DOHH2 (cell line): ENCODE data around the gene DIS3L2.

ENCODE experiments used
- CTCF ChIP-seq: fragments of 200-600 bp; sonication (generic); IDR thresholded peaks from one replicate; pipeline ENCODE4 v1.5.1; 2014; ENCODE audit warnings: antibody characterized with exemption, mild to moderate bottlenecking, low read depth, low read length; ENCODE audit not compliant: poor library complexity, severe bottlenecking
- EZH2phosphoT487 ChIP-seq: fragments of 200-600 bp; sonication (generic); IDR thresholded peaks from 2 replicates; pipeline ENCODE4 v1.6.1; 2017; ENCODE audit warnings: borderline replicate concordance, mild to moderate bottlenecking, antibody characterized with exemption, low read length, moderate library complexity, mixed read lengths

- no peak for TF ChIP-seq CTCF
- TF ChIP-seq EZH2phosphoT487 = no peak
Measured at GRCh38 chr2:232263295-232263694, 301.8 kb downstream of the DIS3L2 start.
